MM.1S (cell line): ENCODE results near the gene FNDC11.

Experiments
- CTCF ChIP-seq: fragments of 300-600 bp; sonication (generic); IDR thresholded peaks from 2 replicates; pipeline ENCODE4 v1.5.1; 2016; ENCODE audit warnings: antibody characterized with exemption, low read length, mixed read lengths
- EZH2 ChIP-seq: fragments of 300-600 bp; sonication (generic); optimal IDR thresholded peaks from 2 replicates; pipeline ENCODE3; 2017; ENCODE audit warnings: low read depth, mild to moderate bottlenecking, antibody characterized with exemption, low read length, mixed read lengths

GRCh38 chr20:63565699-63566335 is 11.9 kb downstream of the FNDC11 start:
- no peak for TF ChIP-seq CTCF
- no peak for TF ChIP-seq EZH2
